NCI-H187 treated with DMSO at 0.1 percent for 48 hours (cell line): ENCODE measurements around the gene FAM170B.

Source experiments
- DNase-seq: peaks from one replicate; lab custom pipeline; 2025; lab: John Stamatoyannopoulos, UW

The FAM170B gene

DNA sequence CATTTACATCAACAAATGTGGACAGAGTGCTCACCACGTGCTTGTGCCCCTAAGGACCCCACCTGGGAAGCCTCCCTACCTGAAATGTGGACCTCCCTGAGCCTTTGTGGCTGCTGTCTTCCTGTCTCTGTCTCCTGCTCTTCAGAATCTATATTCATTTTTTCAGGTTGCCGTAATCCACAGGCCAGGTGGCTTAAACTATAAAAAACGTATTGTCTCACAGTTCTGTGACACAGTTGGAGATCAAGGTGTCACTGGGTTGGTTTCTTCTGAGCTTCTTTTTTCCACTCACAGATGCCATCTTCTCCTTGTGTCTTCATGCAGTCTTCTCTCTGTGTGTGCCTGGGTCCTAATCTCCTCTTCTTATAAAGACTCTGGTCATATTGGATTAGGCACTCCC, 12.9 kb downstream of the FAM170B start:
- DNase-seq, result no peak

GRCh38 chr10:49119746-49120145, 14.1 kb downstream of the FAM170B start:
- DNase-seq, result no peak

- no peak for DNase-seq
Observed at GRCh38 chr10:49118430-49119074, 15.3 kb downstream of the FAM170B start.

GRCh38 chr10:49117376-49118070, 16.3 kb downstream of the FAM170B start:
- no peak for DNase-seq

- DNase-seq, result no peak
Observed at GRCh38 chr10:49116509-49117375, 17.1 kb downstream of the FAM170B start.

DNA sequence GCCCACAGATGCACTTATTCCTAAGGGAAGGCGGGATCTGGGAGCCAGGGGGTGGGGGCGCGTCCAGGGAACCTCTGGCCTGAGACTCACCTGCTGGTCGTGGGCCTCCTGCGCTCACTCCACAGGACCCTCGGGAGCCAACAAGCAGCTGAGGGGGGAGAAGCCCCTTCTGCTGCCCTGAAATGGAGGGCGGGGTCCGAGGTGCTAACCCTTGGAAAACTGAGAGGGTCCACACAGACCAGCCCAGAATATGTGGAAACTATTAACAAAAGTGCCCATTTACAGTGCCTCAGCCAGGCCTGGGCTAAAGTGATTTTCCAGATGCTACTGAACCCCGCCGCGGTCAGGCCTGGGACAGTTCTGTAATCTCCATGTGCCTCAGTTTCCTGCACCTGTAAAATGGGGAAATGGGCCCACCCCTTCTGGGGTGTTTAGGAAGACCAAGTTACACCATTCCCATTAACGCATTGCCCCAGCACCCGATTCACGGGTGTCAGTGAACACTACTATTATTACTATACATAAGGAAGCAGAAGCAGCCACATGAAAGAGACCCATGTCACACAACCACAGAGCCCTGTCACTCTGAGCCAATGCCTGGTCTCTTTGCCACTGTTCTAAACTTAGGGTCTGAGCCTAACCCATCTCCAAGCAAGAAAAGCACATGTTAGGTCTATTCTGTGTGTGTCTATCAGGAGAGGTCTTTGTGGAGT, 17.9 kb downstream of the FAM170B start:
- no peak for DNase-seq

GRCh38 chr10:49115015-49115795, 18.6 kb downstream of the FAM170B start, which contains the start of gene VSTM4:
Gene VSTM4 (minus strand): TSS chr10:49115522. CDS start chr10:49115485, 37 bp downstream.
- no peak for DNase-seq

- DNase-seq, result no peak
Observed at GRCh38 chr10:49114718-49115014, 19.2 kb downstream of the FAM170B start.

DNA sequence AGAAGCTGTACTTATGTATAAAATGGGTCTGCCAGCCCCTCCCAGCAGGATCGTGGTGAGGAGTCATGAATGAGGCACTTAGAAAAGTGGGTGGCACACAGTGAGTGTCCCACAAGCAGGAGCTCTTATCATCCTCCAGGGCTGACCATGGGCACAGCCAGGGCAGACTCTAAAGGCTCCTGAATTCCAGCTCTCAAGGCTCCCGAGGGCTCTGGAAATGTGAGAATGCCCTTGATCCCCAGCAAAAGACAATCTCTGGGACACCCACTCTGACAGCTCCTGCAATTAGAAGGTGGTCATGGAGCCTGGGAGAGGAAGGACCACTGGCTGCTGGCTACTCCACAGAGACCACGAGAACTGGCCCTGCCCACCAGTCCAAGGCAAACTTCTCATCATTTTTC, 20.1 kb downstream of the FAM170B start:
- DNase-seq, result no peak

DNA sequence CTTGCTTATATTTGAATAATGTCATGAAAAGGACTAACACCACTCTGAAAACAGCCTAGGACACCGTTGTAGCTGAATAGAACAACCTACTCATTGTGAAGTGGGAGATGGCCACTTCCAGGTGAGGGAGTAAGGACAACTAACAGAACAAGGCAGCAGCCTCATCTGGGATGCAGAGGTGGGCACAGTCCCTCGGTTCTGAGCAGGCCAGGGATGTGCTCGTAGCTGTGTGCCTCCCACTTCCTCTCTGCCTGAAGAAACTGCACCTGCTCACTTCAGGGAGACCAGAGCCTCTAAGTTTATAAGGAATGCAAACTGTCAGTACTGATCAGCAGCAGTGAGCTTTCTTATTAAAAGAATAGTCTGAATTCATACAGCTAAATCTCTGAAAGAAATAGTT, 21.0 kb downstream of the FAM170B start:
- no peak for DNase-seq

DNA sequence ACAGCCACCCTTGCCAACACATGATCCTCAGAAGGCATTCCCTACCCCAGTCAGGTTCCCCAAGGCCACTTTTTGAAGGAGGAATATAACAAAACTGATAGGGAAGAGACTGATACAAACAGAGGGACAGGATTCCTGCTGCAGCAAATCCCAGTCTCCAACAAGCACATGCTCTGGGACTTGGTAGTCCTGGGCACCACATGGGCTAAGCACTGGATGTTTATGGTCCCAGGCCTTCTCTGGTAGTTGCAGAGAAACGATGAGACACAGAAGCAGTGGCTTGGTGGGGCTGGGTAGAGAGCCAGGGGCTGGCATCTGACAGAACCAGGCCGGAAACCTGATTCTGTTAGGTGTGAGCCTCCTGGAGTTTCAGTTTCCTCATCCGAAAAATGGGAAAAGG, 21.7 kb downstream of the FAM170B start:
- DNase-seq, result no peak

GRCh38 chr10:49111320-49111698, 22.5 kb downstream of the FAM170B start:
- no peak for DNase-seq

DNA sequence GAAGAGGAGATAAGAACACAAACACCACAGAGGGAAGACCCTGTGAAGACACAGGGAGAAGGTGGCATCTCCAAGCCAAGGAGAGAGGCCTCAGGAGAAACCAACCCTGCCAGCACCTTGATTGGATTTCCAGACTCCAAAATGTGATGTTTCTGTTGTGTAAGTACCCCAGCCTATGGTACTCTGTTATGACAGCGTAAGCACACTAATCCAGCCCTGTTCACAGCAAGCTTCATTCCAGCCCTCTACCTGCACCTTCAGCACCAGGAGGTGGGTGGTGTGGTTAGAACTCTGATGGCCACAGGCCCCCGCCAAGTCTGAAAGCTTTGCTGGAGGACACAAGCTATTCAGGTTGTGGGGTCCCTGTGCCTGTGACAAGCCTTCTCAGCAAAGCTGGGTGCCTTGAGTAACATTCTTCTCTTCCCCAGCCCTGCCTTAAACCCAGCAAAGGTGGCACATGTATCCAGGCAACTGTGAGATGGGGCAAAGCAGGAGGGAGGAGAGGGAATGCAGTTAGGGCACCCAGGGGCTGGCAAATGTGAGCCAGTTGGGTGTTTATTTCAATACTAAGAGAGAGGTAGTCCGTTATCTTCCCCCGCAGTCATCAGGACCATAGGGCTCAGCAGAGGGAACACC, 23.0 kb downstream of the FAM170B start:
- no peak for DNase-seq

DNA sequence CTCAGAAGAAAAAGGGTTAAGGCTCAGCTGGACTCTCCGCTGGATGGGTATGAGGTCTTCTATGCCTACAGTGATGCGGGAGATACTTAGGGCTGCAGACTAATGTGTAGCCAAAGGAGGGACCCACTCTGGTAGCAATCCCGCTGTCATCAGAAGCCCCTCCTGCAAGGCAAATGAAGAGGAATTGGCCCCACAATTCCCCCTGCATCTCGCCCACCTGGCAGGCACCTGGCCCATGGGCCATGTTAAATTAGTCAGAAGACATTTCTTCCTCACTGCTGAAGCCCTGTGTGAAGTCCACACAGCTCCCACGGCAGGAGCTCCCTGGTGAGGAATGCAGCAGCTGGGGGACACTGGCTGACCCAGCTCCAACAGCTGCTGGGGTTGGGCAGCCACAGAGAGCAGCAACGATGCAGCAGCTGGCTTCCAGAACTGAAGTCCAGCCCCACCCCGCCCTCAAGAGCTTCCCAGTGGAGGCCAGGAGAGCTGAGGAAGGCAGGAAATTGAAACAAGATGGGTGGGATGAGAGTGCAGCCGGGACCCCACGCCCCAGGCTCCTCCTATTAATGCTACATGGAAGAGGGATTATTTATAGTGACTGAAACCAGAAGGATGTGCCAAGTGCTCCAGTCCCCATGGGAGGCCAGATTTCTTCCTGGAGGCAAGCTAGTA, 24.0 kb downstream of the FAM170B start:
- no peak for DNase-seq

DNA sequence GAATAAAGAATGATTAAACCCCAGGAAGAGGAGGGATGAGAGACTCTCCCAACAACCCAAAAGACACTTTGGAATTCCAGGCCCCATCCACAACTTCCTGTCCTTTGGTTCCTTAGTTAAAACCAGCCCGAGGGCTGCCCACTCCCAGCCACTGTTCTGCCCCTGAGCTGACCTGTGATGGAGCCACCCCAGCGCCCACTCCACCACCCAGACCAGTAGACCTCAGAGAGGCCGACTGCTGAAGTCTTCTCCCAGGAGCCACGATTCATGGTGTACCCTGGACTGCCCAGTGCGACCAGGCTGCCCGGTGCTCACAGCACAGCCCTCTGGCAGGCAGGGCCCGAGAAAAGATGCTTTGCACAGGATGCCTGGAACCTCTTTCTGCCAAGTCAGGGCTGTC, 25.2 kb downstream of the FAM170B start:
- DNase-seq, result no peak

DNA sequence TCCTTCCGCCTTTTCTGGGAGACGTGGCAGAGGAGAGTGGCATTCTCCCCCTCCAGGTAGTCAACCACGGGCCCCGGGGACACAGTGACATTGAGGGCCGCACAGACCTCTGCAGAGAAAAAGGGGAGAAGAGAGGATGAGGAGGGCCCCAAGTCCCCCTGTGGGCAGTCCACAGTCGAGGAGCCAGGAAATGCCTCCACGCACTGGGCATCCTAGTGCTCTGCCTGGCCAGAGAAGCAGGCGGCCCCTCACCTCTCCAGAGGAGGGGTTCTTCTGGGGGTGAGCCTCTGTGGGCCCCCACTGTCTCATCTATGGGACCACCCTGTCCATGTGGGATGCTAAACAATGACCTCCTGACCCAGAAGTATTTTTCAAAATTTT, 25.9 kb downstream of the FAM170B start:
- no peak for DNase-seq

GRCh38 chr10:49107111-49107886, 26.5 kb downstream of the FAM170B start:
- DNase-seq, result no peak

- DNase-seq, result no peak
Observed at GRCh38 chr10:49106451-49106850, 27.4 kb downstream of the FAM170B start.

GRCh38 chr10:49105076-49105475, 28.7 kb downstream of the FAM170B start:
- DNase-seq, result no peak

DNA sequence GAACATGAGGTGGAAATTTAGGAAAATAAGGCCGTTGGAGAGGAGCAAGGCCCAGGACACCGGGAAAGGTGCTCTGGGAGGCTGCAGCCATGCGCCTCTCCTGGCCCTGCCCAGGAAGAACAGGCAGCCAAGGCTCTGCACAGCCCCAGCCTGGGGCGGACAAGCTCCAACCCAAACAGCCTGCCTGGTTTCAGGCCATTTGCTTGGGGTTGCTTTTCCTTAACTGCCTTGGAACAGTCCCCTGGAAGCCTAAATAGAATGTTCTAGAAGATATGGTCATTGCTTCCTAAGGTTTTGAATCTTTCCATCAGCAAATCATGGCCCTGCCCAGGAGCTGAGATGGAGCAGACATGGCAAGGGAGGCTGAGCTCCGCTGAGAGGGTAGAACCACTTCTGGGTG, 29.5 kb downstream of the FAM170B start:
- no peak for DNase-seq
